Measurements from ENCODE around the gene TAOK3.

The TAOK3 gene

GRCh38 chr12:118377021-118377883 is 4.5 kb upstream of the TAOK3 start:
- Mint-ChIP-seq H3K4me1 (peaks cover 36% of the 10 kb centered on the region), H3K9me3 (no peaks in the 10 kb centered on the region), H3K27me3 (no peaks in the 10 kb centered on the region), H3K4me3 (peak overlapping the region; percentile 82), H3K36me3 (ENCODE audit: low read depth) (peaks cover 11% of the 10 kb centered on the region), H3K27ac (peak overlapping the region; percentile 91)
- ATAC-seq (no peak), DNase-seq (no peak)

GRCh38 chr12:118376089-118377020 is 3.6 kb upstream of the TAOK3 start, which contains the start of gene SUDS3:
SUDS3 (plus strand) TSS chr12:118376555; CDS start chr12:118376692, 137 bp downstream.
- H3K4me3 Mint-ChIP-seq: peak within 1 kb of the TSS; percentile 82
- no peaks in the 10 kb centered on the region for H3K27me3 Mint-ChIP-seq
- peak; percentile 95 for DNase-seq
- H3K9me3 Mint-ChIP-seq: no peaks in the 10 kb centered on the region
- H3K27ac Mint-ChIP-seq: peak within 1 kb of the TSS; percentile 99
- peak; percentile 22 for ATAC-seq
- peaks cover 3% of the 10 kb centered on the region for H3K36me3 Mint-ChIP-seq (ENCODE audit: low read depth)
- H3K4me1 Mint-ChIP-seq: peaks cover 36% of the 10 kb centered on the region

GRCh38 chr12:118375348-118375747 is 2.6 kb upstream of the TAOK3 start:
- ATAC-seq (no peak), DNase-seq (no peak)
- peak overlapping the region; percentile 0 for H3K4me3 Mint-ChIP-seq
- H3K9me3 Mint-ChIP-seq: no peaks in the 10 kb centered on the region
- H3K4me1 Mint-ChIP-seq: peaks cover 45% of the 10 kb centered on the region
- peaks cover under 1% of the 10 kb centered on the region for H3K36me3 Mint-ChIP-seq (ENCODE audit: low read depth)
- H3K27ac Mint-ChIP-seq: peak overlapping the region; percentile 46
- no peaks in the 10 kb centered on the region for H3K27me3 Mint-ChIP-seq

- no peaks in the 10 kb centered on the region for H3K27me3 Mint-ChIP-seq
- H3K36me3 Mint-ChIP-seq (ENCODE audit: low read depth): no peaks in the 10 kb centered on the region
- no peak for DNase-seq
- H3K4me3 Mint-ChIP-seq: peak overlapping the region; percentile 0
- ATAC-seq: no peak
- H3K27ac Mint-ChIP-seq: no peak overlapping the region
- peaks cover 47% of the 10 kb centered on the region for H3K4me1 Mint-ChIP-seq
- H3K9me3 Mint-ChIP-seq: no peaks in the 10 kb centered on the region
These were observed 2.2 kb upstream of the TAOK3 start for GRCh38 chr12:118374909-118375308.

- Mint-ChIP-seq H3K36me3 (ENCODE audit: low read depth) (no peaks in the 10 kb centered on the region), H3K27ac (no peak overlapping the region), H3K9me3 (no peaks in the 10 kb centered on the region), H3K4me1 (peaks cover 48% of the 10 kb centered on the region), H3K4me3 (no peak overlapping the region), H3K27me3 (no peaks in the 10 kb centered on the region)
- ATAC-seq: no peak
- DNase-seq: no peak
These were observed 1.5 kb upstream of the TAOK3 start for GRCh38 chr12:118374126-118374725.

GRCh38 chr12:118373616-118374015 is 909 bp upstream of the TAOK3 start:
- H3K4me1 Mint-ChIP-seq: peaks cover 49% of the 10 kb centered on the region
- no peaks in the 10 kb centered on the region for H3K27me3 Mint-ChIP-seq
- peak overlapping the region; percentile 87 for H3K4me3 Mint-ChIP-seq
- DNase-seq: no peak
- H3K36me3 Mint-ChIP-seq (ENCODE audit: low read depth): no peaks in the 10 kb centered on the region
- no peaks in the 10 kb centered on the region for H3K9me3 Mint-ChIP-seq
- no peak for ATAC-seq
- H3K27ac Mint-ChIP-seq: peak overlapping the region; percentile 84

- Mint-ChIP-seq H3K36me3 (ENCODE audit: low read depth) (no peaks in the 10 kb centered on the region), H3K4me3 (peak overlapping the region; percentile 87), H3K27me3 (no peaks in the 10 kb centered on the region), H3K4me1 (peaks cover 40% of the 10 kb centered on the region), H3K27ac (no peak overlapping the region), H3K9me3 (no peaks in the 10 kb centered on the region)
- DNase-seq (peak; percentile 27), ATAC-seq (no peak)
These were observed 1.1 kb downstream of the TAOK3 start for GRCh38 chr12:118371321-118372282.

GRCh38 chr12:118370601-118371000 is 2.1 kb downstream of the TAOK3 start:
- DNase-seq: no peak
- Mint-ChIP-seq H3K27me3 (no peaks in the 10 kb centered on the region), H3K36me3 (ENCODE audit: low read depth) (no peaks in the 10 kb centered on the region), H3K4me1 (peaks cover 34% of the 10 kb centered on the region), H3K27ac (no peak overlapping the region), H3K4me3 (peak overlapping the region; percentile 87), H3K9me3 (no peaks in the 10 kb centered on the region)
- ATAC-seq: no peak

- H3K36me3 Mint-ChIP-seq (ENCODE audit: low read depth): no peaks in the 10 kb centered on the region
- ATAC-seq (no peak), DNase-seq (no peak)
- H3K4me3 Mint-ChIP-seq: no peak overlapping the region
- peaks cover 27% of the 10 kb centered on the region for H3K4me1 Mint-ChIP-seq
- no peaks in the 10 kb centered on the region for H3K27me3 Mint-ChIP-seq
- no peaks in the 10 kb centered on the region for H3K9me3 Mint-ChIP-seq
- no peak overlapping the region for H3K27ac Mint-ChIP-seq
These were observed 3.9 kb downstream of the TAOK3 start for GRCh38 chr12:118368821-118369220.

GRCh38 chr12:118361889-118362288 is 10.8 kb downstream of the TAOK3 start:
- Mint-ChIP-seq H3K4me1 (peaks cover 34% of the 10 kb centered on the region), H3K27me3 (no peaks in the 10 kb centered on the region), H3K4me3 (no peak overlapping the region), H3K36me3 (ENCODE audit: low read depth) (peaks cover 2% of the 10 kb centered on the region), H3K27ac (no peak overlapping the region), H3K9me3 (no peaks in the 10 kb centered on the region)
- DNase-seq: no peak
- ATAC-seq: no peak

GRCh38 chr12:118361092-118361404 is 11.7 kb downstream of the TAOK3 start:
- DNase-seq (no peak), ATAC-seq (no peak)
- H3K4me3 Mint-ChIP-seq: no peak overlapping the region
- H3K27ac Mint-ChIP-seq: no peak overlapping the region
- no peaks in the 10 kb centered on the region for H3K27me3 Mint-ChIP-seq
- no peaks in the 10 kb centered on the region for H3K9me3 Mint-ChIP-seq
- peaks cover 42% of the 10 kb centered on the region for H3K4me1 Mint-ChIP-seq
- H3K36me3 Mint-ChIP-seq (ENCODE audit: low read depth): peaks cover 3% of the 10 kb centered on the region

GRCh38 chr12:118359541-118359915 is 13.2 kb downstream of the TAOK3 start:
- Mint-ChIP-seq H3K27me3 (no peaks in the 10 kb centered on the region), H3K4me1 (peaks cover 54% of the 10 kb centered on the region), H3K4me3 (peak overlapping the region; percentile 93), H3K36me3 (ENCODE audit: low read depth) (peaks cover 14% of the 10 kb centered on the region), H3K27ac (peak overlapping the region; percentile 96), H3K9me3 (peaks cover 3% of the 10 kb centered on the region)
- ATAC-seq: peak; percentile 47
- peak; percentile 26 for DNase-seq

- H3K4me3 Mint-ChIP-seq: peak overlapping the region; percentile 93
- H3K27me3 Mint-ChIP-seq: no peaks in the 10 kb centered on the region
- no peak for ATAC-seq
- DNase-seq: no peak
- H3K27ac Mint-ChIP-seq: peak overlapping the region; percentile 96
- peaks cover 3% of the 10 kb centered on the region for H3K9me3 Mint-ChIP-seq
- peaks cover 56% of the 10 kb centered on the region for H3K4me1 Mint-ChIP-seq
- peaks cover 19% of the 10 kb centered on the region for H3K36me3 Mint-ChIP-seq (ENCODE audit: low read depth)
These were observed 13.8 kb downstream of the TAOK3 start for GRCh38 chr12:118358612-118359540.
